H1 (cell line): ENCODE results near the gene FAM120A.

ENCODE experiments used
- EGR1 ChIP-seq: IDR thresholded peaks from 2 replicates; pipeline ENCODE4 v1.6.1; 2011; ENCODE audit warnings: low read depth, low read length, borderline replicate concordance
- EP300 ChIP-seq, 2 experiments: IDR thresholded peaks; 1 replicate in 1 of 2; 2 replicates in 1 of 2; pipeline ENCODE4 v1.6.1; 2011 to 2012; ENCODE audit warnings: low read depth in 2 of 2, low read length in 2 of 2, mild to moderate bottlenecking in 2 of 2, borderline replicate concordance in 1 of 2, inconsistent platforms in 1 of 2, moderate library complexity in 1 of 2
- EZH2 ChIP-seq: fragments of 200-600 bp; sonication (generic); IDR thresholded peaks from 2 replicates; pipeline ENCODE4 v1.7.1; 2012; ENCODE audit warnings: low read depth, mild to moderate bottlenecking, moderate library complexity, low read length, inconsistent platforms; ENCODE audit not compliant: severe bottlenecking
- GABPA ChIP-seq: IDR thresholded peaks from 2 replicates; pipeline ENCODE4 v1.6.1; 2011; ENCODE audit warnings: mild to moderate bottlenecking, low read length, moderate library complexity, borderline replicate concordance; ENCODE audit not compliant: insufficient read depth
- MAX ChIP-seq: IDR thresholded peaks from 2 replicates; pipeline ENCODE4 v1.6.1; 2012; ENCODE audit warnings: inconsistent platforms
- POLR2A ChIP-seq, 2 experiments: IDR thresholded peaks; 1 replicate in 1 of 2; 2 replicates in 1 of 2; pipeline ENCODE4 v1.6.1; 2011; ENCODE audit warnings: low read depth in 2 of 2, low read length in 2 of 2, mild to moderate bottlenecking in 2 of 2; ENCODE audit errors: control extremely low read depth in 1 of 2
- RFX5 ChIP-seq: IDR thresholded peaks from 2 replicates; pipeline ENCODE4 v1.6.1; 2011; ENCODE audit warnings: low read depth, low read length, improper control_type of control experiment, borderline replicate concordance
- SIN3A ChIP-seq, 2 experiments: IDR thresholded peaks in 1 of 2; conservative IDR thresholded peaks in 1 of 2; 2 replicates each; pipeline ENCODE4 v1.6.1; 2011 to 2012; ENCODE audit warnings: low read length in 2 of 2, improper control_type of control experiment in 1 of 2, low read depth in 1 of 2, mild to moderate bottlenecking in 1 of 2
- SP1 ChIP-seq: IDR thresholded peaks from 2 replicates; pipeline ENCODE4 v1.6.1; 2011; ENCODE audit warnings: low read depth, low read length
- YY1 ChIP-seq: IDR thresholded peaks from 2 replicates; pipeline ENCODE4 v1.6.1; 2011; ENCODE audit warnings: low read depth, mild to moderate bottlenecking, low read length
- TF ChIP-seq, protein P1 (sequence below), 3 experiments: IDR thresholded peaks; 1 replicate in 2 of 3; 2 replicates in 1 of 3; pipeline versions ENCODE4 v1.5.1 to v1.6.1; 2011; ENCODE audit warnings: low read length in 3 of 3, mild to moderate bottlenecking in 3 of 3, inconsistent platforms in 2 of 3, low read depth in 1 of 3, moderate library complexity in 1 of 3; ENCODE audit not compliant: insufficient read depth in 1 of 3; ENCODE audit errors: control extremely low read depth in 1 of 3

- TF ChIP-seq, protein P1, sequence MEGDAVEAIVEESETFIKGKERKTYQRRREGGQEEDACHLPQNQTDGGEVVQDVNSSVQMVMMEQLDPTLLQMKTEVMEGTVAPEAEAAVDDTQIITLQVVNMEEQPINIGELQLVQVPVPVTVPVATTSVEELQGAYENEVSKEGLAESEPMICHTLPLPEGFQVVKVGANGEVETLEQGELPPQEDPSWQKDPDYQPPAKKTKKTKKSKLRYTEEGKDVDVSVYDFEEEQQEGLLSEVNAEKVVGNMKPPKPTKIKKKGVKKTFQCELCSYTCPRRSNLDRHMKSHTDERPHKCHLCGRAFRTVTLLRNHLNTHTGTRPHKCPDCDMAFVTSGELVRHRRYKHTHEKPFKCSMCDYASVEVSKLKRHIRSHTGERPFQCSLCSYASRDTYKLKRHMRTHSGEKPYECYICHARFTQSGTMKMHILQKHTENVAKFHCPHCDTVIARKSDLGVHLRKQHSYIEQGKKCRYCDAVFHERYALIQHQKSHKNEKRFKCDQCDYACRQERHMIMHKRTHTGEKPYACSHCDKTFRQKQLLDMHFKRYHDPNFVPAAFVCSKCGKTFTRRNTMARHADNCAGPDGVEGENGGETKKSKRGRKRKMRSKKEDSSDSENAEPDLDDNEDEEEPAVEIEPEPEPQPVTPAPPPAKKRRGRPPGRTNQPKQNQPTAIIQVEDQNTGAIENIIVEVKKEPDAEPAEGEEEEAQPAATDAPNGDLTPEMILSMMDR (IDR thresholded peaks at IDR 0.05; ENCODE audit: control extremely low read depth in 1 of 3, insufficient read depth in 1 of 3, low read depth in 1 of 3, low read length in 3 of 3): no peak
- TF ChIP-seq EGR1 (no peak), EZH2 (no peak), RFX5 (no peak), POLR2A (IDR thresholded peaks at IDR 0.05; ENCODE audit: control extremely low read depth in 1 of 2, low read depth in 2 of 2, low read length in 2 of 2) (no peak), MAX (no peak), SIN3A (conservative IDR thresholded peaks at IDR 0.05 in 1 of 2, IDR thresholded peaks at IDR 0.05 in 1 of 2; ENCODE audit: low read depth in 1 of 2, low read length in 2 of 2) (no peak), SP1 (no peak), YY1 (no peak), GABPA (no peak), EP300 (IDR thresholded peaks at IDR 0.05; ENCODE audit: borderline replicate concordance in 1 of 2, low read depth in 2 of 2, low read length in 2 of 2) (no peak)
Measured at GRCh38 chr9:93523518-93524144, 72.1 kb downstream of the FAM120A start.
